ENCODE results near the gene ZNF672.

- TF ChIP-seq EZH2 (IDR thresholded peaks at IDR 0.05; ENCODE audit: insufficient read depth, poor library complexity, severe bottlenecking) (no peak), EZH2phosphoT487 (IDR thresholded peaks at IDR 0.05; ENCODE audit: insufficient read depth, low read depth) (no peak)
Measured at GRCh38 chr1:248850124-248850523, 12.1 kb downstream of the ZNF672 start.

Measured in GM23248 (cell line).